ENCODE measurements around the gene ZNF217.
"Not testable (repeated sequence)": the region's sequence is repeated elsewhere in the genome, so short reads cannot be mapped to it uniquely, and the experiment has no call there.

DNA sequence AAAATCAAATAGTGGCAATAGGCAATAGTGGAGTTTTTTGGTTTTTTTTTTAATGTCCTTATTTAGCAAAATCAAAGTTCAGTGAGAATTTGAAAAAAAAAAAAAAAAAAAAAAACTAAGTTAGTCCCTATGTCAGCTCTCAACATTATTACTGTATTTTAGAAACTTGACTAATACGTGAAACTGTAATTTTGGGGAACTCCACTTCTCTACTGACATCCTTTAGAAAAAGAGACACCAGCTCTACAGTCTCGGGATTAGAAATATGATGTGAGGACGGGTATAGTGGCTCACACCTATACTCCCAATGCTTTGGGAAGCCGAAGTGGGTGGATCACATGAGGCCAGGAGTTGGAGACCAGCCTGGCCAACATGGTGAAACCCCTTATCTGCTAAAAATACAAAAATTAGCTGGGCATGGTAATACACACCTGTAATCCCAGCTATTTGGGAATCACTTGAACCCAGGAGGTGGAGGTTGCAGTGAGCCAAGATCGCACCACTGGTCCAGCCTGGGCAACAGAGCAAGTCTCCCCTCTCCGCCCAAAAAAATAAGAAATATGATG lies 8.6 kb downstream of the ZNF217 start:
- TF ChIP-seq POLR2A, CTCF (IDR thresholded peaks at IDR 0.05): not testable (repeated sequence)

All from right lobe of liver (tissue), 4 donors.